Heart left ventricle (tissue), 13 donors: Measurements from ENCODE around the gene PRKN.

Experiments used
- POLR2A ChIP-seq, 2 donors: fragments of 450-650 bp; IDR thresholded peaks; one replicate each; pipeline ENCODE4 v1.6.1; 2017; ENCODE audit warnings: antibody characterized with exemption in 2 of 2, mild to moderate bottlenecking in 2 of 2, moderate library complexity in 2 of 2
- TF ChIP-seq, protein P1 (sequence below), 12 donors: fragments of 200-600 bp; sonication (generic) in 4 of 12; IDR thresholded peaks; one replicate each; pipeline versions ENCODE4 v1.5.0 to v1.8.0; 2018 to 2022; ENCODE audit warnings: antibody characterized with exemption in 12 of 12, mild to moderate bottlenecking in 5 of 12
- donor health status: ischemic (EF 13 %, LVEDD 7.1; RV severe dilation, severe dysfunction).
- donor health status: DM: no; HTN: yes; CAD: no.
- donor health status: DM: no; HTN: no; CAD: no.
- donor health status: ischemic (EF 25% LVEDD 6.9; RV normal size, moderate dysfunction).
- donor health status: ischemic (EF 25% LVEDD 5.7; RV mildly dilated, moderate dysfunction).
- donor health status: ischemic (EF 35%, LVEDD 5.7; RV mildly dilated, moderate dysfunction).
- donor health status: nonischemic (EF 11% LVEDD 7.7; RV severe dilation, severe dysfunction).
- donor health status: DM: yes; HTN: yes; CAD: no.
- donor health status: PGD.
- donor health status: ischemic (EF 29% LVEDD 5.4; RV normal size, mild dysfunction).
- donor health status: nonischemic (EF 23%, LVEDD 6.1; RV moderate dilation, normal function).

DNA sequence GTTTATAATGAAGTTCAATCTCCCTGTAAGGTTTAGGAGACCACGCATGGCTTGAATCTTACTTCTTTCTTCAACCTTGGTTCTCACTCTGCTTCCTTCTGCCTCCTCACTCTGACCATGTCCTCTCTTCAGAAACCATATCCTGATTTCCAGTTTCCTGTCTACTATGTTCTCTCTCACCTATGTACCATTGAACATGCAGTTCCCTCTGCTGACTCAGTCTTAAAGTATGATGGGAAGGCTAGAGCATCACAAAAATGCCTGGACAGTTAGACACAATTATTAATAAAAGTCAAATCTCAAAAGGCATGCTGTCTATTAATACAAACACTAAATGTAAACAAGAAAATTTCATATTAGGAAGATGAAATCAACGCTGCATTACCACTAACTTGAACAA lies 151.6 kb downstream of the PRKN start:
- TF ChIP-seq, protein P1, sequence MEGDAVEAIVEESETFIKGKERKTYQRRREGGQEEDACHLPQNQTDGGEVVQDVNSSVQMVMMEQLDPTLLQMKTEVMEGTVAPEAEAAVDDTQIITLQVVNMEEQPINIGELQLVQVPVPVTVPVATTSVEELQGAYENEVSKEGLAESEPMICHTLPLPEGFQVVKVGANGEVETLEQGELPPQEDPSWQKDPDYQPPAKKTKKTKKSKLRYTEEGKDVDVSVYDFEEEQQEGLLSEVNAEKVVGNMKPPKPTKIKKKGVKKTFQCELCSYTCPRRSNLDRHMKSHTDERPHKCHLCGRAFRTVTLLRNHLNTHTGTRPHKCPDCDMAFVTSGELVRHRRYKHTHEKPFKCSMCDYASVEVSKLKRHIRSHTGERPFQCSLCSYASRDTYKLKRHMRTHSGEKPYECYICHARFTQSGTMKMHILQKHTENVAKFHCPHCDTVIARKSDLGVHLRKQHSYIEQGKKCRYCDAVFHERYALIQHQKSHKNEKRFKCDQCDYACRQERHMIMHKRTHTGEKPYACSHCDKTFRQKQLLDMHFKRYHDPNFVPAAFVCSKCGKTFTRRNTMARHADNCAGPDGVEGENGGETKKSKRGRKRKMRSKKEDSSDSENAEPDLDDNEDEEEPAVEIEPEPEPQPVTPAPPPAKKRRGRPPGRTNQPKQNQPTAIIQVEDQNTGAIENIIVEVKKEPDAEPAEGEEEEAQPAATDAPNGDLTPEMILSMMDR (IDR thresholded peaks at IDR 0.05) = no peak
- TF ChIP-seq POLR2A (IDR thresholded peaks at IDR 0.05) = no peak
